Glomerular endothelial cell (primary cell): Measurements from ENCODE around the gene PAEP. TPM values are rescaled to one million over a fixed set of nuclear protein-coding genes. Genes with fewer than 3 reads are reported as not detected.

Experiments
- DNase-seq: peaks from one replicate; pipeline ENCODE4 v3.0.0-alpha.2; 2011; ENCODE audit warnings: low read depth, low spot score; ENCODE audit errors: extremely low read depth
- total RNA-seq: library from RNA; depleted of rRNA; stranded (reverse); fragments of >200 nt; gene quantifications from 2 replicates; pipeline ENCODE4 v1.2.3, GENCODE V29; 2015

PAEP gene
- total RNA-seq, 1 donor from 2014 or later, result not detected

DNA sequence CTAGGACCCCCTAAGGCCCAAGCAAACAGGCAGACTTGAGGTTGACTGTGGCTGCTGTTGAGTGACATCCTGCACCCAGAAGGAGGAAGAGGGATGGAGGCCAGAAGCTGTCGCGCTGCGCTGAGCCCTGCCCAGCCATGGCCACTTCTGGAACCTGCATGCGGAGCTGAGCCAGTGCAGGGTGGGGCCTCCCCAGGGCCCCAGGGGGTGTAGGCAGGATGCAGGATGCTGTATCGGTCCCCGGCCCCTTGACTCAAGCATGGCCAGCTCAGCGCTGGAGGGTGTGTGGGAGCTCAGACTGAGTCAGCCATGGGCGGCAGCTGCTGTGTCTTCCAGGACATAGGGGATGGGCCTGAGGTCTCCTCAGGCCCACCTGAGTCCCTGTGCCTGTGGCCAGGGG lies 50.9 kb downstream of the PAEP start:
- DNase-seq, result no peak

DNA sequence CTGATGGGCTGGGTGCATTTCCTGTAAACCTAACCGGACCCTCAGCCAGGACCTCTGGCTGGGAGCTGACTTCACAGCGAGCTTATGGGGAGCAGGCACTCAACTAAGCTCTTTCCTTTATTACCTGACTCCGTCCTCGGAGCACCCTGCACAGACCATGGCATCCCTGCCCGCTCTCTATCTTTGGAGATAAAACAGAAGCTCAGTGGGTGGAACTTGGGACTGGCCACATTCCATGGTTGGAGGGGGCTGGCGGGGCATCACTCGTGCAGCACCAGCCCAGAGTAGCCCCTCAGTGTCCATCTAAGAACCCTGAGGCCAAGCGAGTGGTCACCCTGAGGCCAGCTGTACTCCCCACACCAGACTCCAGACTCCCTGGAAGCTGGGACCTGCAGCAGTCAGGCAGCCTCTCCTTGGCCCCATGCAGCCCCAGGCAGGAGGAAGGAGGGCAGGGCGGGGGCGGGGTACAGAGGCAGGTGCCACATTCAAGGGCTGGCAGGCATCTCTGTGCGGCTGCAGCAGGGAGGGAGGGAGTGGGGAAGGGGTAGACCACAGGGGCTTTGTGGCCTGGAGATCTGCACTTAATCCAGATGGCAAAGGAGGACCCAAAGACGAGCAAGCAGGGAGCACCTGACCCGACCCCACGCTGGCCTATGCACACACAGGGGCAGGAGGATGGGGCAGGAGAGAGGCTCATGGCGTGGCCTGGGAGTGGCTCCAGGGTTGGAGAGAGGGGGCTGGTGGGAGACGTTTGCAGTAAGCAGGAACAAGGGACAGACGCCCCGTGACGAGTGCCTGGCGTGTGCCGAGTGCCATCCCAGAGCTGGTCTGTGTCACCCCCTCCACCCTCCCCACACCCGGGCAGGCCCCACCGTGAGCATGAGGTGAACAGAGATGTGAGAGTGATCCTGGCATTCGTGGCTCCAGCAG lies 51.7 kb downstream of the PAEP start:
- DNase-seq, result no peak

GRCh38 chr9:135613946-135614805 lies 52.6 kb downstream of the PAEP start:
- DNase-seq, result no peak

DNA sequence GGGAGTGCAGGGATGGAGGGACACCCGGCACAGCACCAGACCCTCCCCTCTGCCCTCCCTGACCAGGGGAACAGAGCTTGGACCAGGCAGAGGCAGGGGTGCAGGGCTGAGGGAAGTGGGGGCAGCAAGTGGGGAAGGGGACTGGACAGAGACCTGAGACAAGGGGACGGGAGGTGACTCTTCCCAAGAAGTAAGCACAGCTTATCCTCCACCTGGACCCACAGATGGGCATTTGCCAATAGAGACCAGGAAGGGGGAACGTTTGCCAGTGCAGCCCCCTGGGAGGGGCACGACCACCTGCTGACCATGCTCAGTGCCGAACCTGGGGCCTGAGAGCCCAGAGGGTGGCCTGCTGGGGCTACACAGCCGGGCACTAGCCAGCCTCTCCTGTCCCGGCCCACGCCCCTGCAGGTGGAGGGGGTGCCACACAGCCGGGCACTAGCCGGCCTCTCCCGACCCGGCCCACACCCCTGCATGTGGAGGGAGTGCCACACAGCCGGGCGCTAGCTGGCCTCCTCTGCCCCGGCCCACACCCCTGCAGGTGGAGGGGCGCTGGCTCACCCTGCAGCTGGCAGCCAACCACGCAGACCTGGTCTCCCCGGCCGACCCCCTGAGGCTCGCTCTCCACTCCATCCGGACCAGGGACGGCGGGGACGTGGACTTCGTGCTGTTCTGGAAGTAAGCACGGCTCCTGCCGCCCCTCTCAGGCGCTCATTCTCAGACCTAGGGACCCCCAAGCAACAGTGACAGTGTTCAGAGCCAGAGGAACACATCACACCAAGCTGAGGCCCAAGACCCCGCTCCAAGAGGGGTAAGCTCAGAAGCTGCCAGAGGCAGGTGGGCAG lies 53.5 kb downstream of the PAEP start:
- no peak for DNase-seq

DNA sequence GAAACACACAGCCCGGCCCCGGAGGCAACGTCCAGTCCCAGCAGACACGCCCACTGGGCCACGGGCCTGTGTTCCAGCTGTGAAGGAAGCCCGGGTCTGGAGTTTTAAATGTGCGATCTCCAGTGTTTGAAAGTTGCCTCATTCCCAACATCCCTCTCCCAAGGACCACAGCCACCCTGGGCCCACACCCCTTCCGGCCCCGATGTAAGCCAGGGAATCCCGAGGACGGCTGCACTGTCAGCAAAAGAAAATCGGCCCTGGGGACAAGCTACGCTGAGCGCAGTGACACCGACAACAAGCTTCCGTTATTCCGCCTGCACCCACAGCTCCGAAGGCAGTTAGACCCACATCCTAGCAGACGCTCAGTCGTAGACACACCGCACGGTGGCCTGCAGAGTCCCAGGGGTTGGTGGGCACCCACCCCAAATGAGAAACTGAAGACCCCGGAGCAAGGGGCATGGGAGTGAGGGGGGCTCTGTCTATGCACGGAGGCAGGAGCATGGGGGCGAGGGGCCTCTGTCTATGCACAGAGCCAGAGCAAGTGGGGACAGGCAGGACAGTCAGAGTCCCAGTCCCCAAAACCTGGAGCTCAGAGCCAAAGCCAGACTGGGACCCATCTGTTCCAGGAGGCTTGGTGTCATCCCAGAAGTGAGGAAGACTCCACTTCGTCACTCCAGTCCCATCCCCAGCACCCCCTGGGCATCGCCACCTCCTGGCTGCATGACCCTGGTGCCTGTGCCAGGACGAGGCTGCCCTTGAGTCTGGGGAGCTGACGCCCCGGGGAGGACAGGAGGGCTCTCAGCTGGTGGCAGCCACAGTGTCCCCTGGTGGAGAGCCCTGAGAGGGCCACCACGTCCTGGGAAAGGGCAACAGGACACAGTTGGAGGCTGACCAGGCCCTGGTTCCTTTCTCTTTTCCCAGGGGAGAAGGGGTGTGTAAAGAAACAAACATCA lies 54.4 kb downstream of the PAEP start:
- DNase-seq, result no peak

Other genes starting within 250 kb of the PAEP start
- gene PPP1R26, start 82.0 kb upstream of the PAEP start, total RNA-seq, result 16.4 and 19.8 TPM in 2 replicates
- 47.2 and 52.0 TPM in 2 replicates for gene MRPS2, start 61.1 kb upstream of the PAEP start, total RNA-seq
- gene LCN1, start 40.3 kb upstream of the PAEP start, total RNA-seq, result not detected in 2 replicates
- not detected in 2 replicates for gene OBP2A, start 15.6 kb upstream of the PAEP start, total RNA-seq
- not detected in 2 replicates for gene GLT6D1, start 77.8 kb downstream of the PAEP start, total RNA-seq
- gene LCN9, start 101.6 kb downstream of the PAEP start, total RNA-seq, result not detected in 2 replicates
- gene SOHLH1, start 137.7 kb downstream of the PAEP start, total RNA-seq, result 0.39 TPM in 1 of 2 replicates, not detected in the other
- gene KCNT1, start 140.4 kb downstream of the PAEP start, total RNA-seq, result not detected in 2 replicates